H9 (cell line): ENCODE results near the gene MYCBPAP. TPM values are rescaled to one million over a fixed set of nuclear protein-coding genes. Genes with fewer than 3 reads are reported as not detected.

Experiments
- DNase-seq: peaks from one replicate; pipeline ENCODE4 v3.0.0-alpha.2; 2017
- H2AFZ ChIP-seq: one replicate; pipeline ENCODE4 v1.6.1; 2013; ENCODE audit warnings: mild to moderate bottlenecking, low read length, control low read depth, moderate library complexity
- H2AK5ac ChIP-seq: 2 replicates; pipeline ENCODE4 v1.6.1; 2013; ENCODE audit warnings: low read length, control low read depth, mixed read lengths; ENCODE audit not compliant: insufficient read length
- H2BK120ac ChIP-seq: one replicate; pipeline ENCODE4 v1.6.1; 2013; ENCODE audit warnings: low read depth, mild to moderate bottlenecking, low read length, control low read depth, inconsistent platforms; ENCODE audit not compliant: poor library complexity, severe bottlenecking
- H2BK12ac ChIP-seq: 2 replicates; pipeline ENCODE4 v1.6.1; 2013; ENCODE audit warnings: low read length, control low read depth, mixed read lengths, low read depth; ENCODE audit not compliant: insufficient read length
- H2BK15ac ChIP-seq: 2 replicates; pipeline ENCODE4 v1.6.1; 2013; ENCODE audit warnings: low read depth, low read length, control low read depth
- H2BK20ac ChIP-seq: one replicate; pipeline ENCODE4 v1.6.1; 2013; ENCODE audit warnings: low read depth, mild to moderate bottlenecking, low read length, control low read depth, inconsistent platforms; ENCODE audit not compliant: poor library complexity, severe bottlenecking
- H2BK5ac ChIP-seq: 2 replicates; pipeline ENCODE4 v1.6.1; 2013; ENCODE audit warnings: low read length, control low read depth, mixed read lengths; ENCODE audit not compliant: insufficient read length
- H3K14ac ChIP-seq: 2 replicates; pipeline ENCODE4 v1.6.1; 2013; ENCODE audit warnings: low read length, control low read depth; ENCODE audit not compliant: insufficient read depth
- H3K18ac ChIP-seq: 2 replicates; pipeline ENCODE4 v1.6.1; 2013; ENCODE audit warnings: low read depth, mild to moderate bottlenecking, mixed read lengths, low read length, control low read depth; ENCODE audit not compliant: insufficient read length
- H3K23ac ChIP-seq: 2 replicates; pipeline ENCODE4 v1.6.1; 2013; ENCODE audit warnings: low read length, control low read depth, mixed read lengths, low read depth; ENCODE audit not compliant: insufficient read length
- H3K23me2 ChIP-seq: 2 replicates; pipeline ENCODE4 v1.6.1; 2013; ENCODE audit warnings: low read depth, mild to moderate bottlenecking, mixed read lengths, low read length, control low read depth; ENCODE audit not compliant: insufficient read length, poor library complexity, severe bottlenecking
- H3K27ac ChIP-seq: 2 replicates; pipeline ENCODE4 v1.5.1; 2013; ENCODE audit warnings: low read length, control low read depth, mixed read lengths, low read depth; ENCODE audit not compliant: insufficient read length
- H3K27me3 ChIP-seq: 2 replicates; pipeline ENCODE4 v1.6.1; 2013; ENCODE audit warnings: low read length, control low read depth, inconsistent platforms; ENCODE audit not compliant: insufficient read depth
- H3K4ac ChIP-seq: 2 replicates; pipeline ENCODE4 v1.6.1; 2013; ENCODE audit warnings: low read depth, mild to moderate bottlenecking, control low read depth, inconsistent platforms, low read length, moderate library complexity
- H3K4me1 ChIP-seq: 2 replicates; pipeline ENCODE4 v1.6.1; 2013; ENCODE audit warnings: low read length, control low read depth, inconsistent platforms; ENCODE audit not compliant: insufficient read depth
- H3K4me2 ChIP-seq: 2 replicates; pipeline ENCODE4 v1.6.1; 2013; ENCODE audit warnings: low read length, control low read depth, mixed read lengths; ENCODE audit not compliant: insufficient read length, insufficient read depth
- H3K56ac ChIP-seq: 2 replicates; pipeline ENCODE4 v1.6.1; 2013; ENCODE audit warnings: low read depth, mild to moderate bottlenecking, mixed read lengths, low read length, control low read depth; ENCODE audit not compliant: insufficient read length
- H3K79me1 ChIP-seq: 2 replicates; pipeline ENCODE4 v1.6.1; 2013; ENCODE audit warnings: low read depth, mild to moderate bottlenecking, moderate library complexity, low read length, control low read depth, inconsistent platforms; ENCODE audit not compliant: insufficient read depth, poor library complexity, severe bottlenecking
- H3K79me2 ChIP-seq: 2 replicates; pipeline ENCODE4 v1.6.1; 2013; ENCODE audit warnings: low read length, control low read depth, inconsistent platforms; ENCODE audit not compliant: insufficient read depth
- H3K9ac ChIP-seq: 2 replicates; pipeline ENCODE4 v1.6.1; 2013; ENCODE audit warnings: low read length, control low read depth, mixed read lengths; ENCODE audit not compliant: insufficient read length; ENCODE audit errors: extremely low read depth
- H3K9me3 ChIP-seq: one replicate; pipeline ENCODE4 v1.6.1; 2013; ENCODE audit warnings: low read depth, low read length, inconsistent platforms; ENCODE audit not compliant: control insufficient read depth
- H3T11ph ChIP-seq: one replicate; pipeline ENCODE4 v1.6.1; 2013; ENCODE audit warnings: mild to moderate bottlenecking, low read length, control low read depth, inconsistent platforms
- H4K20me1 ChIP-seq: one replicate; pipeline ENCODE4 v1.6.1; 2013; ENCODE audit not compliant: control insufficient read depth, insufficient read length, insufficient read depth
- H4K5ac ChIP-seq: 2 replicates; pipeline ENCODE4 v1.6.1; 2013; ENCODE audit warnings: low read depth, mild to moderate bottlenecking, mixed read lengths, low read length, control low read depth; ENCODE audit not compliant: insufficient read length
- H4K8ac ChIP-seq: replicated peaks from 2 replicates; pipeline ENCODE4 v1.6.1; 2013; ENCODE audit warnings: low read length, control low read depth, mixed read lengths, low read depth; ENCODE audit not compliant: insufficient read length
- H4K91ac ChIP-seq: 2 replicates; pipeline ENCODE4 v1.6.1; 2013; ENCODE audit warnings: low read depth, mild to moderate bottlenecking, moderate library complexity, mixed read lengths, low read length, control low read depth; ENCODE audit not compliant: insufficient read length
- H3K27ac Mint-ChIP-seq, 3 experiments: 2 replicates in 2 of 3; 3 replicates in 1 of 3; pipeline ENCODE4 v1.8.0; 2020 to 2021; ENCODE audit warnings: mixed read lengths in 3 of 3, mild to moderate bottlenecking in 1 of 3, moderate library complexity in 1 of 3
- H3K27me3 Mint-ChIP-seq: 2 replicates; pipeline ENCODE4 v1.8.0; 2021; ENCODE audit warnings: low read depth, mild to moderate bottlenecking, moderate library complexity, mixed read lengths
- H3K36me3 Mint-ChIP-seq, 3 experiments: 2 replicates in 2 of 3; 3 replicates in 1 of 3; pipeline ENCODE4 v1.8.0; 2020 to 2021; ENCODE audit warnings: low read depth in 3 of 3, mixed read lengths in 3 of 3; ENCODE audit not compliant: insufficient read depth in 1 of 3
- H3K4me1 Mint-ChIP-seq, 2 experiments: 2 replicates each; pipeline ENCODE4 v1.8.0; 2020; ENCODE audit warnings: mixed read lengths in 2 of 2
- H3K4me3 Mint-ChIP-seq, 2 experiments: 2 replicates in 1 of 2; 3 replicates in 1 of 2; pipeline ENCODE4 v1.8.0; 2020 to 2021; ENCODE audit warnings: mild to moderate bottlenecking in 2 of 2, mixed read lengths in 2 of 2, moderate library complexity in 1 of 2
- H3K9me3 Mint-ChIP-seq, 2 experiments: 2 replicates in 1 of 2; 3 replicates in 1 of 2; pipeline ENCODE4 v1.8.0; 2020; ENCODE audit warnings: mild to moderate bottlenecking in 2 of 2, mixed read lengths in 2 of 2, moderate library complexity in 1 of 2
- WGBS: extraction: QIAGEN DNeasy Blood & Tissue Kit; methylation state at CpG from one replicate; pipeline ENCODE4 v1.1.7; 2013; ENCODE audit warnings: missing lambda C conversion rate, low lambda C conversion rate, mixed read lengths; ENCODE audit not compliant: insufficient read length; ENCODE audit errors: extremely low coverage; 5-methylcytosine and 5-hydroxymethylcytosine counted together
- total RNA-seq: library from RNA; stranded (reverse); gene quantifications from 2 replicates; pipeline ENCODE4 v1.2.1, GENCODE V29; 2021
- TF ChIP-seq, protein P1 (sequence below): fragments of 200-600 bp; sonication (generic); conservative IDR thresholded peaks from 3 replicates; pipeline ENCODE4 v1.8.0; 2021; ENCODE audit warnings: antibody characterized with exemption, mild to moderate bottlenecking

The MYCBPAP gene
- total RNA-seq, 1 experiment from 2014 or later, result 1.7 TPM

DNA sequence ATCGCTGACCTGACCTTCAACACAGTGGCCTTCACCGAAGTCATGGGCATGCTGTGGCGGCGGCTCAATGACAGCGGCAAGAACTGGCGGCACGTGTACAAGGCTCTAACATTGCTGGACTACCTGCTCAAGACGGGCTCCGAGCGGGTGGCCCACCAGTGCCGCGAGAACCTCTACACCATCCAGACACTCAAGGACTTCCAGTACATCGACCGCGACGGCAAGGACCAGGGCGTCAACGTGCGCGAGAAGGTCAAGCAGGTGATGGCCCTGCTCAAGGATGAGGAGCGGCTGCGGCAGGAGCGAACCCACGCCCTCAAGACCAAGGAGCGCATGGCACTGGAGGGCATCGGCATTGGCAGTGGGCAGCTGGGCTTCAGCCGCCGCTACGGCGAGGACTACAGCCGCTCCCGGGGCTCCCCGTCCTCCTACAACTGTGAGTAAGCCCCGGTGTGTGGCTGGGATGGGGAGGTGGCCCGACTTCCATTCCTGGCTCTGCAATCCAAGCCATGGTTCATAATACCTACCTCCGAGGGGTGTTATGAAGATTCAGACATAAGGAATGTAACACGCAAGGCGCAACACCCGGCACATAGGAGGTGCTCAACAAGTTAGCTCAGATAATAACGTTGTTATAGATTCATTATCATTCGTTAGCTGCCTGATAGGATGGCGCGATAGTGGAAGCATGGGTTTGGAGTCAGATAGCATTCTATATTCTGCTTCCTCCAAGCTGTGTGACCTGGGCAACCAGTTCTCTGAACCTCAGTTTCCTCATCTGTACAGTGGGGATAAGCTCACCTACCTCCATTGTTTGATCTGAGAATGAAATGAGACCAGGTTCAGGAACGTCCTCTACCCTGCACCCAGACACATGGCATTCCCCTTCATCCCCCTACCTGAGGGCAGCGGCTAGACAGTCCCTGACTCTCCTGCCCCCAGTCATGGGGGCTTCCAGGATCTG, 28.7 kb downstream of the MYCBPAP start:
- no CpG with 5 or more reads among the region's 45 CpGs for WGBS

More for the DNA sequence above, 28.7 kb downstream of the MYCBPAP start:
- peaks cover 21% of the 10 kb centered on the region for H3K23me2 ChIP-seq
- H3K27me3 ChIP-seq, result no peaks in the 10 kb centered on the region; the same call in 1 of the 2 replicates
- H3K4me2 ChIP-seq, result no peak overlapping the region
- no peak overlapping the region for H3K27ac ChIP-seq
- H3K4ac ChIP-seq, result no peak overlapping the region
- H4K91ac ChIP-seq, result no peak overlapping the region
- no peak overlapping the region for H3T11ph ChIP-seq
- TF ChIP-seq, protein P1, sequence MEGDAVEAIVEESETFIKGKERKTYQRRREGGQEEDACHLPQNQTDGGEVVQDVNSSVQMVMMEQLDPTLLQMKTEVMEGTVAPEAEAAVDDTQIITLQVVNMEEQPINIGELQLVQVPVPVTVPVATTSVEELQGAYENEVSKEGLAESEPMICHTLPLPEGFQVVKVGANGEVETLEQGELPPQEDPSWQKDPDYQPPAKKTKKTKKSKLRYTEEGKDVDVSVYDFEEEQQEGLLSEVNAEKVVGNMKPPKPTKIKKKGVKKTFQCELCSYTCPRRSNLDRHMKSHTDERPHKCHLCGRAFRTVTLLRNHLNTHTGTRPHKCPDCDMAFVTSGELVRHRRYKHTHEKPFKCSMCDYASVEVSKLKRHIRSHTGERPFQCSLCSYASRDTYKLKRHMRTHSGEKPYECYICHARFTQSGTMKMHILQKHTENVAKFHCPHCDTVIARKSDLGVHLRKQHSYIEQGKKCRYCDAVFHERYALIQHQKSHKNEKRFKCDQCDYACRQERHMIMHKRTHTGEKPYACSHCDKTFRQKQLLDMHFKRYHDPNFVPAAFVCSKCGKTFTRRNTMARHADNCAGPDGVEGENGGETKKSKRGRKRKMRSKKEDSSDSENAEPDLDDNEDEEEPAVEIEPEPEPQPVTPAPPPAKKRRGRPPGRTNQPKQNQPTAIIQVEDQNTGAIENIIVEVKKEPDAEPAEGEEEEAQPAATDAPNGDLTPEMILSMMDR, result no peak
- no peak overlapping the region for H2AK5ac ChIP-seq
- H4K5ac ChIP-seq, result no peak overlapping the region
- H3K14ac ChIP-seq, result no peak overlapping the region
- no peak overlapping the region for H3K18ac ChIP-seq
- no peak overlapping the region for H2AFZ ChIP-seq
- H3K79me1 ChIP-seq, result no peaks in the 10 kb centered on the region
- H3K4me1 ChIP-seq, result peaks cover 3% of the 10 kb centered on the region; the same call in 1 of the 2 replicates
- Mint-ChIP-seq H3K4me3 (no peak overlapping the region), H3K4me1 (peaks cover 34 to 47% of the 10 kb centered on the region in 2 experiments), H3K36me3 (peaks cover 0 to 5% (median 0%) of the 10 kb centered on the region in 3 experiments; a peak in 3 of 7 replicates), H3K27me3 (peaks cover 38% of the 10 kb centered on the region), H3K9me3 (no peaks in the 10 kb centered on the region; a peak in 1 of 5 replicates), H3K27ac (no peak overlapping the region)
- no peaks in the 10 kb centered on the region for H3K79me2 ChIP-seq
- H2BK5ac ChIP-seq, result no peak overlapping the region
- DNase-seq, result no peak
- H2BK15ac ChIP-seq, result no peak overlapping the region
- no peaks in the 10 kb centered on the region for H4K20me1 ChIP-seq
- no peak overlapping the region for H3K9ac ChIP-seq
- no peak overlapping the region for H3K56ac ChIP-seq
- no peak overlapping the region for H4K8ac ChIP-seq
- no peak overlapping the region for H2BK20ac ChIP-seq
- no peak overlapping the region for H3K23ac ChIP-seq
- no peak overlapping the region for H2BK12ac ChIP-seq
- no peak overlapping the region for H2BK120ac ChIP-seq
- H3K9me3 ChIP-seq, result no peaks in the 10 kb centered on the region
